Spinal cord (tissue), 10 donors: ENCODE results near the gene DDX25. TPM values are rescaled to one million over a fixed set of nuclear protein-coding genes. Genes with fewer than 3 reads are reported as not detected.
"Not testable (repeated sequence)": the region's sequence is repeated elsewhere in the genome, so short reads cannot be mapped to it uniquely, and the experiment has no call there.

Experiments
- DNase-seq, 6 donors: peaks; one replicate each; pipeline versions ENCODE4 v3.0.0 to v3.0.0-alpha.2; 2013 to 2015; ENCODE audit warnings: low spot score in 6 of 6, low read depth in 4 of 6
- H3K27ac ChIP-seq: one replicate; pipeline ENCODE4 v1.5.1; 2013; ENCODE audit warnings: low read depth, low read length, control low read depth
- H3K27me3 ChIP-seq: one replicate; pipeline ENCODE4 v1.6.1; 2013; ENCODE audit warnings: low read length; ENCODE audit not compliant: control insufficient read depth, insufficient read depth
- H3K36me3 ChIP-seq: one replicate; pipeline ENCODE4 v1.6.1; 2013; ENCODE audit warnings: low read length; ENCODE audit not compliant: control insufficient read depth, insufficient read depth
- H3K4me1 ChIP-seq: one replicate; pipeline ENCODE4 v1.6.1; 2013; ENCODE audit warnings: low read length; ENCODE audit not compliant: control insufficient read depth, insufficient read depth
- H3K4me3 ChIP-seq: one replicate; pipeline ENCODE4 v1.5.1; 2013; ENCODE audit warnings: low read depth, low read length, control low read depth
- H3K9me3 ChIP-seq: one replicate; pipeline ENCODE4 v1.6.1; 2013; ENCODE audit warnings: low read length; ENCODE audit not compliant: control insufficient read depth, insufficient read depth
- WGBS: methylation state at CpG from one replicate; pipeline ENCODE4 v1.1.5; 2013; ENCODE audit warnings: missing lambda C conversion rate; ENCODE audit not compliant: insufficient coverage; 5-methylcytosine and 5-hydroxymethylcytosine counted together
- polyA plus RNA-seq, 2 donors: library from polyadenylated mRNA; unstranded; fragments of 120-200 nt; gene quantifications; one replicate each; pipeline ENCODE4 v1.2.1, GENCODE V29; 2013; ENCODE audit not compliant: insufficient read length in 2 of 2
- total RNA-seq, 2 donors: library from RNA; depleted of rRNA in 1 of 2; stranded (reverse); fragments of 120-200 nt in 1 of 2; fragments of >200 nt in 1 of 2; gene quantifications; one replicate each; pipeline versions ENCODE4 v1.2.3 to v1.2.4, GENCODE V29; 2013 to 2014
- donor health status: healthy.

Gene DDX25
- total and polyA plus RNA-seq, 4 donors = 13.6 to 42.3 (median 26.8) TPM

- no peaks in the 10 kb centered on the region for H3K9me3 ChIP-seq
- H3K36me3 ChIP-seq = peaks cover 10% of the 10 kb centered on the region
- peak overlapping the region; percentile 86 for H3K27ac ChIP-seq
- no peaks in the 10 kb centered on the region for H3K27me3 ChIP-seq
- DNase-seq = peak in 1 of 6 donors; percentile 2
- H3K4me1 ChIP-seq = peaks cover 16% of the 10 kb centered on the region
- peak overlapping the region; percentile 76 for H3K4me3 ChIP-seq
- WGBS = 55% methylated on average over 11 of the region's 20 CpGs
Measured at GRCh38 chr11:125902277-125902926, 1.9 kb upstream of the DDX25 start.

DNA sequence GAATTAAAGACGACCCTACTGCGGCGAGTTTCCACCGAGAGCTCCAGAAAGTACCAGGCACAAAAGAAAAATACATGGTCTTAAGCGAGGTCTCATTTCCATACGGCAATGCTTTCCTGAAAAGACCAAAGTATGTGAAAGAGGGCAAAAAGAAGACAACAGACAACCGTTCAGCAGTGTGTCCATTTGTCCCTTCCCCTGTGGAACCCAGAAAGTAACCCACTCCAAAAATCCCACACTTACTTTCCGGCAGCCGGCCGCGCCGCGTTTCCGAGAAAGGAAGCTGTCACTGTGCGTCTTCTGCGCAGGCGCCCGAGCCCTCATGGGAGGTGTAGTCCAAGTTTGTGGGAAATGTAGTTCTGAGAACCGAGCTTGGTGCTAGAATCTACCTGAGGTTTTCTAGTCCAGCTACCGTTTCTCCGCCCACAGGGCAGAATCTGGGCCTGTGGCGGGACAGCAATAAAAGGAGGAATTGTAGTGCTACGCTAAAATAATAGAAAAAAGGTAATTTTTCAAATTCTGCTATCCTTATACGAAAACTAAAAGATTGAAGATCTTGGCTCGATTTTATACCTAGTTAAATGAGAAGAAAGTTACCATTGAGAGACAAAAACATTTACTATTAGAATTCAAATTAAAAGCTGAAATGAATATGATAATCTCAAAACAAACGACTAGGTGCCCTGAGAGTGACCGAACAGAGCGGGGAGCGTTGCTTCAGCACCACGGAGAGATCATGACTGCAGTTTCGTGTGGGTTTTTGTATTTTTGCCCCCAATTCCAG lies 1.2 kb upstream of the DDX25 start, which contains the start of gene PUS3:
PUS3 (minus strand) TSS at position 280 of the 784 bp plus-strand sequence. CDS start 6,922 bp downstream, outside the sequence.
- Histone ChIP-seq H3K9me3 (no peaks in the 10 kb centered on the region), H3K27me3 (no peaks in the 10 kb centered on the region), H3K4me1 (peaks cover 16% of the 10 kb centered on the region), H3K36me3 (peaks cover 10% of the 10 kb centered on the region), H3K27ac (peak within 1 kb of the TSS; percentile 86), H3K4me3 (peak within 1 kb of the TSS; percentile 76)
- peak; percentile 84 to 98 (median 89) for DNase-seq
- WGBS = 0% methylated on average over 19 of the region's 31 CpGs

DNA sequence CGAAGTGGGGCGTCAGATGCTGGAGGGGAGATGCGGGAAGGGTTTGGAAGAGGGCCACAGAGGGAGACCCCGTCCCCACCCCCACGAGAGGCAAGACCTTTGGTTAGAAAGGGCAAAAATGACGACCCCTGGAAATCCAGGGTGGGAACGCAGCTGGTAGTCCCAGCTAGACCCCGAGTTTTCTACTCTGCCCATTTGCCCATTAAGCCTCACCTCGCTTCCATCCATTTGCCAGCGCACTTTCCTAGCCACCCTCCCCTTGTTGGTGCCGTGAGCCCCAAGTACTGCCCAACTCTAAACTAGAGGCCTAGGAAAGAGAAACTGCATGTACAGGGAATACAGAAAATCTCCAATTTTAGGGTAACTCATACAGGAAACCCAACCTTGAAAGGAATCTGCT lies 370 bp downstream of the DDX25 start:
- Histone ChIP-seq H3K9me3 (no peaks in the 10 kb centered on the region), H3K4me1 (peaks cover 16% of the 10 kb centered on the region), H3K36me3 (peaks cover 9% of the 10 kb centered on the region), H3K27ac (no peak overlapping the region), H3K27me3 (no peaks in the 10 kb centered on the region), H3K4me3 (peak overlapping the region; percentile 53)
- 44% methylated on average over 9 of the region's 11 CpGs for WGBS
- no peak for DNase-seq

DNA sequence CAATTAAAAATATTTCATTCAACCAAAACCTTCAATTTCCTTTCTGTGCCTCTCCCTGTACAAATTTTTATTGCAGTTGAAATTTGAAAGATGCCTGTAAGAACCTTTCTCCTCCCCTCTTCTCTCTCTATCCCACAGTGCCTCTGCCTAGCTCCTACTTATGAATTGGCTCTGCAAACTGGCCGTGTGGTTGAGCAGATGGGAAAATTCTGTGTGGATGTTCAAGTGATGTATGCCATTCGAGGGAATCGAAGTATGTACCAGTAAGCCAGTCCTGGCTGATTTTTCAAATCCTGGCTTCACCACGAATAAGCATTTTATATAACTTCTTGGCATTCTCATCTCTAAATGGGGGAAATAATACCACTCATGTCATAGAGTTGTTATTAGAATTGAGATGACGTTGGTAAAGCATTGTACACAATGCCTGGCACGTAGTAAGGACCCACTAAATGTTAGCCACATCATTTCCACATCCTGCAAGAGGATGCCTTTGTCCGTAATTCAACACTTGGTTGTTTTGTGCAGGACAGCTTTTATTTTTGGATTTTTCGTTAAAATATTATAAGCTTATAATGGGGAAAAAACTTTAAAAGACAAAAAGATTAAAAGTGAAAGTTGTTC lies 6.0 kb downstream of the DDX25 start:
- peaks cover 2% of the 10 kb centered on the region for H3K36me3 ChIP-seq
- H3K9me3 ChIP-seq = no peaks in the 10 kb centered on the region
- H3K4me3 ChIP-seq = no peak overlapping the region
- peak in 1 of 6 donors; percentile 90 for DNase-seq
- WGBS = 60% methylated on average over 1 of the region's 8 CpGs
- no peaks in the 10 kb centered on the region for H3K4me1 ChIP-seq
- H3K27me3 ChIP-seq = no peaks in the 10 kb centered on the region
- H3K27ac ChIP-seq = no peak overlapping the region

DNA sequence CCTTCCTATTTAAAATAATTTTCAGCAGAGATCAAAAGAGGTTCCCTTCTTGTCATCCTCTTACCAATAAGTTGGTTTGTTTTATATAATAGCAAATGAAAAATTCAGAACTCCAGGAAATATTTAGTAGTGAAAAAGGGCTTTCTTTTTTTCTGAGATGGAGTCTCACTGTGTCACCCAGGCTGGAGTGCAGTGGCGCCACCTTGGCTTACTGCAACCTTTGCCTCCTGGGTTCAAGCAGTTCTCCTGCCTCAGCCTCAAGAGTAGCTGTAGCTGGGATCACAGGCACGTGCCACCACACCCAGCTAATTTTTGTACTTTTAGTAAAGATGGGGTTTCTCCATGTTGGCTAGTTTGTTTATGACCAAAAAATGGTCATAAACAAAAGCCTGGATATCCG lies 10.3 kb downstream of the DDX25 start:
- DNase-seq, H3K27ac ChIP-seq, H3K36me3 ChIP-seq, H3K4me3 ChIP-seq, H3K4me1 ChIP-seq, H3K27me3 ChIP-seq, H3K9me3 ChIP-seq: not testable (repeated sequence)
- WGBS = 95% methylated on average over 2 of the region's 3 CpGs

- no peak overlapping the region for H3K4me3 ChIP-seq
- no peak overlapping the region for H3K27ac ChIP-seq
- WGBS = 93% methylated on average over 5 of the region's 12 CpGs
- H3K9me3 ChIP-seq = no peaks in the 10 kb centered on the region
- peaks cover 12% of the 10 kb centered on the region for H3K36me3 ChIP-seq
- no peak for DNase-seq
- no peaks in the 10 kb centered on the region for H3K4me1 ChIP-seq
- no peaks in the 10 kb centered on the region for H3K27me3 ChIP-seq
Measured at GRCh38 chr11:125916683-125917347, 12.5 kb downstream of the DDX25 start.

- no peak overlapping the region for H3K27ac ChIP-seq
- H3K9me3 ChIP-seq = no peaks in the 10 kb centered on the region
- H3K4me1 ChIP-seq = no peaks in the 10 kb centered on the region
- H3K4me3 ChIP-seq = no peak overlapping the region
- DNase-seq = no peak
- no peaks in the 10 kb centered on the region for H3K27me3 ChIP-seq
- WGBS = 73% methylated on average over 11 of the region's 13 CpGs
- H3K36me3 ChIP-seq = peaks cover 12% of the 10 kb centered on the region
Measured at GRCh38 chr11:125918140-125918840, 14.0 kb downstream of the DDX25 start.

GRCh38 chr11:125921042-125921441 lies 16.7 kb downstream of the DDX25 start:
- H3K9me3 ChIP-seq = no peaks in the 10 kb centered on the region
- no CpG with 5 or more reads among the region's 9 CpGs for WGBS

GRCh38 chr11:125922156-125922555 lies 17.8 kb downstream of the DDX25 start:
- Histone ChIP-seq H3K4me3 (no peak overlapping the region), H3K27me3 (no peaks in the 10 kb centered on the region), H3K4me1 (no peaks in the 10 kb centered on the region), H3K36me3 (peaks cover 23% of the 10 kb centered on the region), H3K9me3 (no peaks in the 10 kb centered on the region), H3K27ac (no peak overlapping the region)
- 91% methylated on average over 3 of the region's 3 CpGs for WGBS
- no peak for DNase-seq

More at GRCh38 chr11:125921042-125921441, 16.7 kb downstream of the DDX25 start:
- Histone ChIP-seq H3K27ac (no peak overlapping the region), H3K36me3 (peaks cover 24% of the 10 kb centered on the region), H3K27me3 (no peaks in the 10 kb centered on the region), H3K4me1 (no peaks in the 10 kb centered on the region), H3K4me3 (no peak overlapping the region)
- no peak for DNase-seq
